A549 (cell line): ENCODE results near the gene PARD6B. TPM values are rescaled to one million over a fixed set of nuclear protein-coding genes. Genes with fewer than 3 reads are reported as not detected.
A peak's percentile ranks its signal among the peaks of the same experiment; 100 is the strongest.
"Not testable (repeated sequence)": the region's sequence is repeated elsewhere in the genome, so short reads cannot be mapped to it uniquely, and the experiment has no call there.

Experiments
- ATAC-seq, 2 experiments: fragments of 200-7000 bp in 1 of 2; fragments of >200 bp in 1 of 2; cut with Nextera tagmentation in 1 of 2; cut with Tn5 transposase in 1 of 2; 3 replicates each; pipeline versions ENCODE4 v1.8.0 to v1.9.1; 2018 to 2020; ENCODE audit warnings: mild to moderate bottlenecking in 1 of 2, moderate library complexity in 1 of 2
- CTCF ChIA-PET: fragments of 300-600 bp; sonication (Branson Sonifier 250); formaldehyde crosslinking; extraction: SDS; loops from one replicate; lab custom pipeline; 2021; ENCODE audit warnings: antibody characterized with exemption, inconsistent platforms; lab: Yijun Ruan, JAX
- POLR2A ChIA-PET: fragments of 350-600 bp; formaldehyde crosslinking; extraction: SDS; loops from one replicate; lab custom pipeline; 2021; ENCODE audit warnings: antibody characterized with exemption, inconsistent platforms; lab: Yijun Ruan, JAX
- DNase-seq, 2 experiments: peaks; one replicate each; pipeline versions ENCODE4 v3.0.0 to v3.0.0-alpha.2; 2011 to 2016; ENCODE audit warnings: low read depth in 1 of 2, low spot score in 1 of 2
- FAIRE-seq: peaks from 2 replicates; lab custom pipeline; 2011; peaks lifted over from hg19 to GRCh38; lab: Jason Lieb, UNC
- H3K27ac ChIP-seq, 2 experiments: fragments of >200 bp; sonication (Bioruptor Twin); formaldehyde crosslinking; 3 replicates each; pipeline ENCODE4 v1.5.1; 2016 to 2017
- H3K4me1 ChIP-seq: fragments of >200 bp; sonication (Bioruptor Twin); formaldehyde crosslinking; 3 replicates; pipeline ENCODE4 v1.6.1; 2016
- H3K4me2 ChIP-seq: fragments of >200 bp; sonication (Bioruptor Twin); formaldehyde crosslinking; 3 replicates; pipeline ENCODE4 v1.6.1; 2016
- H3K4me3 ChIP-seq: fragments of >200 bp; sonication (Bioruptor Twin); formaldehyde crosslinking; 3 replicates; pipeline ENCODE4 v1.5.1; 2016
- H3K9me3 ChIP-seq: fragments of >200 bp; sonication (Bioruptor Twin); formaldehyde crosslinking; 3 replicates; pipeline ENCODE4 v1.6.1; 2016
- BHLHE40 ChIP-seq: IDR thresholded peaks from 2 replicates; pipeline ENCODE4 v1.6.1; 2012; ENCODE audit warnings: low read depth, low read length, inconsistent platforms
- CBX8 ChIP-seq: fragments of 200-600 bp; sonication (generic); IDR thresholded peaks from 2 replicates; pipeline ENCODE4 v1.6.1; 2016
- CEBPB ChIP-seq, 2 experiments: fragments of >200 bp in 1 of 2; sonication (Bioruptor Twin) in 1 of 2; formaldehyde crosslinking in 1 of 2; IDR thresholded peaks; 2 replicates each; pipeline ENCODE4 v1.6.1; 2012 to 2016
- EHMT2 ChIP-seq: fragments of 200-600 bp; sonication (generic); IDR thresholded peaks from 2 replicates; pipeline ENCODE4 v1.6.1; 2016; ENCODE audit warnings: antibody characterized with exemption, low read depth, mild to moderate bottlenecking, moderate library complexity
- FOSB ChIP-seq: fragments of 250-450 bp; sonication (Bioruptor Pico); IDR thresholded peaks from 2 replicates; pipeline ENCODE4 v1.5.0; 2020; ENCODE audit warnings: mild to moderate bottlenecking, moderate library complexity
- FOXS1 ChIP-seq: fragments of 250-450 bp; sonication (Bioruptor Pico); IDR thresholded peaks from 2 replicates; pipeline ENCODE4 v1.5.0; 2020; ENCODE audit warnings: mild to moderate bottlenecking, moderate library complexity
- HOXA7 ChIP-seq: fragments of 250-450 bp; sonication (Bioruptor Pico); IDR thresholded peaks from 2 replicates; pipeline ENCODE4 v1.5.0; 2020; ENCODE audit warnings: mild to moderate bottlenecking, moderate library complexity
- HOXB13 ChIP-seq: fragments of 250-450 bp; sonication (Bioruptor Pico); IDR thresholded peaks from 2 replicates; pipeline ENCODE4 v1.5.0; 2020; ENCODE audit warnings: low read depth, mild to moderate bottlenecking, moderate library complexity
- JUNB ChIP-seq: fragments of >200 bp; sonication (Bioruptor Twin); formaldehyde crosslinking; IDR thresholded peaks from 2 replicates; pipeline ENCODE4 v1.6.1; 2016
- KDM1A ChIP-seq: fragments of 200-600 bp; sonication (generic); IDR thresholded peaks from 2 replicates; pipeline ENCODE4 v1.6.1; 2016; ENCODE audit warnings: low read depth, mild to moderate bottlenecking
- MYC ChIP-seq: IDR thresholded peaks from 2 replicates; pipeline ENCODE4 v1.6.1; 2012; ENCODE audit warnings: mild to moderate bottlenecking, inconsistent platforms, low read length, improper control_type of control experiment, borderline replicate concordance
- NFE2L2 ChIP-seq: fragments of 150-350 bp; conservative IDR thresholded peaks from 2 replicates; pipeline ENCODE4 v1.6.1; 2014; ENCODE audit warnings: low read length
- NPAS2 ChIP-seq: fragments of 250-450 bp; sonication (Bioruptor Pico); IDR thresholded peaks from 2 replicates; pipeline ENCODE4 v1.8.0; 2022; ENCODE audit warnings: mild to moderate bottlenecking, moderate library complexity, borderline replicate concordance
- POLR2A ChIP-seq: IDR thresholded peaks from 2 replicates; pipeline ENCODE4 v1.6.1; 2012; ENCODE audit warnings: mild to moderate bottlenecking, low read length
- POLR2AphosphoS2 ChIP-seq: conservative IDR thresholded peaks from 2 replicates; pipeline ENCODE4 v1.6.1; 2012; ENCODE audit warnings: low read length, improper control_type of control experiment, inconsistent platforms
- RAD21 ChIP-seq, 2 experiments: fragments of >200 bp in 1 of 2; sonication (Bioruptor Twin) in 1 of 2; formaldehyde crosslinking in 1 of 2; IDR thresholded peaks in 1 of 2; conservative IDR thresholded peaks in 1 of 2; 2 replicates in 1 of 2; 3 replicates in 1 of 2; pipeline ENCODE4 v1.6.1; 2012 to 2018; ENCODE audit warnings: inconsistent platforms in 1 of 2
- ZFP36 ChIP-seq: fragments of 450-650 bp; IDR thresholded peaks from 2 replicates; pipeline ENCODE4 v1.6.1; 2014; ENCODE audit warnings: borderline replicate concordance; ENCODE audit not compliant: partially characterized antibody
- WGBS: methylation state at CpG from one replicate; pipeline ENCODE4 v1.1.6; 2017; ENCODE audit errors: missing lambda C conversion rate; 5-methylcytosine and 5-hydroxymethylcytosine counted together
- polyA plus RNA-seq, 4 experiments: library from polyadenylated mRNA; depleted of rRNA in 3 of 4; stranded (reverse); fragments of >200 nt; fragmentation: RNase III in 1 of 4; extraction: RNeasy Plus Mini Kit Qiagen cat#74134 plus additional on column Dnase treatment in 1 of 4; gene quantifications; 2 replicates in 3 of 4; 3 replicates in 1 of 4; pipeline ENCODE4 v1.2.3, GENCODE V29; 2011 to 2017
- TF ChIP-seq, protein P1 (sequence below): IDR thresholded peaks from 2 replicates; pipeline ENCODE4 v1.6.1; 2012
- TF ChIP-seq, protein P2 (sequence below): IDR thresholded peaks from 2 replicates; pipeline ENCODE4 v1.6.1; 2012; ENCODE audit warnings: low read depth, borderline replicate concordance
- TF ChIP-seq, protein P3 (sequence below): IDR thresholded peaks from 2 replicates; pipeline ENCODE4 v1.6.1; 2012
- TF ChIP-seq, protein P4 (sequence below): fragments of 150-350 bp; IDR thresholded peaks from 2 replicates; pipeline ENCODE4 v1.6.1; 2014; ENCODE audit warnings: low read depth, mild to moderate bottlenecking, low read length

PARD6B gene
- polyA plus RNA-seq, 2 of the 4 experiments (the other 2 are of a cell fraction), result 3.1 to 6.4 TPM

DNA sequence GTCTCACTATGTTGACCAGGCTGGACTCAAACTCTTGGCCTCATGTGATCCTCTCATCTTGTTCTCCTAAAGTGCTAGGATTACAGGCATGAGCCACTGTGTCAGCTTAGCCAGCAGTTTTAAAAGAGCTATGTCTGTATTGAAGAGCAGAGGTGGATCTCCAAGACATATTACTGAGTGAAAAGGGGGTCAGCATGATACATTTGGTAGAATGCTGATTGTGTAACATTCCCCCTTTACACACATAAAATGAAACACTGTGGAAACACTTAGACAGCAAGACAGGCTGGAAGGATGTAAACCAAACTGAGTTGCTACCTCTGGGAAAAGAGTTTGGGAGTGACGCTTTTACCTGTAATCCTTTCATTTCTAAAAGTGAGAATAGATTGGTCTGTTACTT lies 38.4 kb upstream of the PARD6B start:
- POLR2A ChIA-PET, result no interaction called here
- ATAC-seq, result no peak
- H3K4me2 ChIP-seq, result no peak overlapping the region
- CTCF ChIA-PET, result interaction anchor here (0.5 to 1.3 kb wide), 5 partner anchors 15 to 101 kb away, joined by 3 to 5 read pairs (median 4); no protein-coding TSS in a partner anchor
- FAIRE-seq, result no peak
- no peak for TF ChIP-seq NFE2L2
- TF ChIP-seq RAD21 (conservative IDR thresholded peaks at IDR 0.05 in 1 of 2, IDR thresholded peaks at IDR 0.05 in 1 of 2), result no peak
- no peak for TF ChIP-seq CEBPB (IDR thresholded peaks at IDR 0.05)
- 97% methylated on average over 1 of the region's 1 CpG for whole genome bisulfite sequencing
- no peak overlapping the region for H3K4me3 ChIP-seq
- no peaks in the 10 kb centered on the region for H3K9me3 ChIP-seq
- peaks cover 28% of the 10 kb centered on the region for H3K4me1 ChIP-seq
- no peak overlapping the region; a peak in 1 of 6 replicates for H3K27ac ChIP-seq
- DNase-seq, result no peak

DNA sequence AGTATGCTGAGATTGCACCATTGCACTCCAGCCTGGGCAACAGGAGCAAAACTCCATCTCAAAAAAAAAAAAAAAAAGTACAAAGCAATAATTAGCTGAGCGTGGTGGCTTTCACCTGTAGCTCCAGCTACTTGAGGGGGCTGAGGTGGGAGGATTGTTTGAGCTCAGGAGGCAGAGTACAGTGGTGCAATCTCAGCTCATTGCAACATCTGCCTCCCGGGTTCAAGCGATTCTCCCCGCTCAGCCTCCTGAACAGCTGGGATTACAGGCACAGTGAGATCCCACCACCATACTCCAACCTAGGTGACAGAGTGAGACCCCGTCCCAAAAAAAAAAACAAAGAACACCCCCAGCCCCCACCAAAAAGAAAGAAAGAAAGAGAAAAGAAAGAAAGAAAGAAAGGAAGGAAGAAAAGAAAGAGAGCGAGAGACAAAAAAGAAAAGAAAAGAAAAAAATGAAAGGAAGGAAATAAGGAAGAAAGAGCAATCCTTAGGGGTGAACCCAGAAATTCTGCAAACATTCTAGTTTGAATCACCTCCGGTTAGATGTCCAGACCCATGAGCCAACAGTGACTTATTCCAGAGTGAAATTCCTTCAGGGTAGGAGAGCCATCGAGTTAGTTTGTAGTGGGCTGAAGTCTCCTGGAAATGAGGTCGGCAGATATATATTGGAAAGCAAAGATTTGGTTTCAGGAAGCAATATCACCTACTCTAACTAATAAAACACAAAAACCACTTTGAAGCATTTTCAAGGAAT lies 36.8 kb upstream of the PARD6B start:
- WGBS, result 63% methylated on average over 9 of the region's 9 CpGs
- Histone ChIP-seq H3K4me3 (no peak overlapping the region), H3K9me3 (no peaks in the 10 kb centered on the region), H3K27ac (peak overlapping the region in 1 of 2 experiments; percentile 18; a peak in 3 of 6 replicates), H3K4me1 (peaks cover 27% of the 10 kb centered on the region), H3K4me2 (peak overlapping the region; percentile 34; the same call in 2 of the 3 replicates)
- ChIA-PET CTCF (interaction anchor here (0.5 to 1.8 kb wide), 8 partner anchors 19 to 157 kb away, joined by 3 to 5 read pairs (median 4); no protein-coding TSS in a partner anchor), POLR2A (interaction anchor here (0.6 kb wide), 1 partner anchor 49 kb away, joined by 3 read pairs; no protein-coding TSS in a partner anchor)
- no peak for DNase-seq
- TF ChIP-seq CBX8 (no peak), CEBPB (IDR thresholded peaks at IDR 0.05) (0 out of 4 replicates have a peak, but pooled peaks of 1 of the 2 experiments have one; percentile 9)
- no peak; a peak in 1 of 6 replicates for ATAC-seq
- no peak for FAIRE-seq

DNA sequence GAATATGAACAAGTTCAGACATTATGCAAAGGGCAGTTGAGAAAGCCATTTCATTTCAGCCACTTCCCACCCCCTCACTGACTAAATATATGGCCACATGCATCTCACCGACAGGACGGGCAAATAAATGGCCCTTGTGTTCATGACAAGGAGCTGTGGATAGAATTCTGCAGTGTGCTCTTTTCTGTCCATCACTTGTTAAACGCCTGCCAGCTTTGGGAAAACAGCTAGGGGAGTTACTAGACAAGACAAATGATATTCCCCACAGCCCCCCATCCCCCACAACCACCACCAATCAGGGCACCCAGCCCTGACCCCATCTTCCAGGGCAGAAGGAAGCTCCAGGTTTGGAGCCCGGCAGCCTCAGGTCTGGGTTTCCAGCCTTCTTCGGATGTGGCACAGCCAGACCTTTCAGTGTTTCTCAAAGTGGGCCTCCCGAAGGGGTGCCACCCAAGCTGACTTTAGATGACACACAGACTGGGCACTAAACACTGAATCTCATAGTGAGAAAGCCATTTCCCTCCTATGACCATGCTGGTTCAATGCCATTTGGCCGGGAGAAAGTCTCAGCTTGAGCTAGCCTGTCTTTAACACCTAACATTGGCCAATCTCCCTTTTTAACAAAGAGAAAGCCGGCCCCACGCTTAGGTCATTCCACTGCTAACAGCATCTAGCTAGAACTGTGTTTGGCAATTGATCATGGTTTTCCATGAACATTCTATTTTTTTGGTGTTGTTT lies 36.1 kb upstream of the PARD6B start:
- H3K27ac ChIP-seq, result peak overlapping the region in 1 of 2 experiments; percentile 18; a peak in 3 of 6 replicates
- TF ChIP-seq POLR2AphosphoS2 (no peak), JUNB (no peak), NPAS2 (no peak), MYC (no peak), RAD21 (conservative IDR thresholded peaks at IDR 0.05 in 1 of 2, IDR thresholded peaks at IDR 0.05 in 1 of 2) (no peak), HOXA7 (CRISPR knock-in tag) (no peak), FOSB (no peak), ZFP36 (no peak), HOXB13 (CRISPR knock-in tag) (no peak), POLR2A (no peak), KDM1A (no peak), BHLHE40 (no peak), EHMT2 (no peak), FOXS1 (CRISPR knock-in tag) (no peak)
- TF ChIP-seq, protein P1, sequence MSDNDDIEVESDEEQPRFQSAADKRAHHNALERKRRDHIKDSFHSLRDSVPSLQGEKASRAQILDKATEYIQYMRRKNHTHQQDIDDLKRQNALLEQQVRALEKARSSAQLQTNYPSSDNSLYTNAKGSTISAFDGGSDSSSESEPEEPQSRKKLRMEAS, result no peak
- TF ChIP-seq, protein P2, sequence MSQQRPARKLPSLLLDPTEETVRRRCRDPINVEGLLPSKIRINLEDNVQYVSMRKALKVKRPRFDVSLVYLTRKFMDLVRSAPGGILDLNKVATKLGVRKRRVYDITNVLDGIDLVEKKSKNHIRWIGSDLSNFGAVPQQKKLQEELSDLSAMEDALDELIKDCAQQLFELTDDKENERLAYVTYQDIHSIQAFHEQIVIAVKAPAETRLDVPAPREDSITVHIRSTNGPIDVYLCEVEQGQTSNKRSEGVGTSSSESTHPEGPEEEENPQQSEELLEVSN, result no peak
- TF ChIP-seq, protein P3, sequence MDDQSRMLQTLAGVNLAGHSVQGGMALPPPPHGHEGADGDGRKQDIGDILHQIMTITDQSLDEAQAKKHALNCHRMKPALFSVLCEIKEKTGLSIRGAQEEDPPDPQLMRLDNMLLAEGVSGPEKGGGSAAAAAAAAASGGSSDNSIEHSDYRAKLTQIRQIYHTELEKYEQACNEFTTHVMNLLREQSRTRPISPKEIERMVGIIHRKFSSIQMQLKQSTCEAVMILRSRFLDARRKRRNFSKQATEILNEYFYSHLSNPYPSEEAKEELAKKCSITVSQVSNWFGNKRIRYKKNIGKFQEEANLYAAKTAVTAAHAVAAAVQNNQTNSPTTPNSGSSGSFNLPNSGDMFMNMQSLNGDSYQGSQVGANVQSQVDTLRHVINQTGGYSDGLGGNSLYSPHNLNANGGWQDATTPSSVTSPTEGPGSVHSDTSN, result no peak
- TF ChIP-seq, protein P4, sequence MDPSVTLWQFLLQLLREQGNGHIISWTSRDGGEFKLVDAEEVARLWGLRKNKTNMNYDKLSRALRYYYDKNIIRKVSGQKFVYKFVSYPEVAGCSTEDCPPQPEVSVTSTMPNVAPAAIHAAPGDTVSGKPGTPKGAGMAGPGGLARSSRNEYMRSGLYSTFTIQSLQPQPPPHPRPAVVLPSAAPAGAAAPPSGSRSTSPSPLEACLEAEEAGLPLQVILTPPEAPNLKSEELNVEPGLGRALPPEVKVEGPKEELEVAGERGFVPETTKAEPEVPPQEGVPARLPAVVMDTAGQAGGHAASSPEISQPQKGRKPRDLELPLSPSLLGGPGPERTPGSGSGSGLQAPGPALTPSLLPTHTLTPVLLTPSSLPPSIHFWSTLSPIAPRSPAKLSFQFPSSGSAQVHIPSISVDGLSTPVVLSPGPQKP, result no peak
- TF ChIP-seq, all 56 proteins: peak for 0
- WGBS, result 81% methylated on average over 9 of the region's 9 CpGs
- DNase-seq (no peak), ATAC-seq (peak in 1 of 2 experiments; percentile 15; a peak in 1 of 6 replicates), FAIRE-seq (no peak)
- H3K4me2 ChIP-seq, result peak overlapping the region; percentile 34; the same call in 2 of the 3 replicates
- peaks cover 19% of the 10 kb centered on the region for H3K4me1 ChIP-seq
- ChIA-PET CTCF (interaction anchor here (0.6 to 2.4 kb wide), 14 partner anchors 9 to 107 kb away, joined by 3 to 10 read pairs (median 4); partner anchors contain the start of gene PARD6B), POLR2A (interaction anchor here (0.6 to 0.9 kb wide), 2 partner anchors 14 to 48 kb away, joined by 3 to 5 read pairs; no protein-coding TSS in a partner anchor)
- H3K4me3 ChIP-seq, result no peak overlapping the region
- H3K9me3 ChIP-seq, result no peaks in the 10 kb centered on the region

DNA sequence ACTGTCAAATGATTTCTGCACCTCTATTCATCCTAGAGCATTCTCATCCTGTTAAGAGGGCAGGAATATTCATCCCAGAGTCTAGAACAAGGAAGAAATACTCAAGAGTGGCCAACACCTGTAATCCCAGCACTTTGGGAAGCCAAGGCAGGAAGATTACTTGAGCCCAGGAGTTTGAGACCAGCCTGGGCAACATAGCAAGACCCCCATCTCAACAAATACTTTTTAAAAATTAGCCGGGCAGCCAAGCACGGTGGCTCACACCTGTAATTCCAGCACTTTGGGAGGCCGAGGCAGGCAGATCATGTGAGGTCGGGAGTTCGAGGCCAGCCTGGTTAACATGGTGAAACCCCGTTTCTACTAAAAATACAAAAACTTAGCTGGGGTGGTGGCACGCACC lies 33.1 kb upstream of the PARD6B start:
- H3K4me2 ChIP-seq, ATAC-seq, POLR2A ChIA-PET, FAIRE-seq, DNase-seq, CTCF ChIA-PET, H3K4me3 ChIP-seq, H3K27ac ChIP-seq, H3K9me3 ChIP-seq: not testable (repeated sequence)
- H3K4me1 ChIP-seq, result peaks cover 24% of the 10 kb centered on the region
- 88% methylated on average over 7 of the region's 7 CpGs for WGBS
